NCI-H2029 treated with DMSO at 0.1 percent for 48 hours (cell line): ENCODE results near the gene C10orf62.

Experiments used
- DNase-seq: peaks from one replicate; lab custom pipeline; 2025; lab: John Stamatoyannopoulos, UW

Gene C10orf62

DNA sequence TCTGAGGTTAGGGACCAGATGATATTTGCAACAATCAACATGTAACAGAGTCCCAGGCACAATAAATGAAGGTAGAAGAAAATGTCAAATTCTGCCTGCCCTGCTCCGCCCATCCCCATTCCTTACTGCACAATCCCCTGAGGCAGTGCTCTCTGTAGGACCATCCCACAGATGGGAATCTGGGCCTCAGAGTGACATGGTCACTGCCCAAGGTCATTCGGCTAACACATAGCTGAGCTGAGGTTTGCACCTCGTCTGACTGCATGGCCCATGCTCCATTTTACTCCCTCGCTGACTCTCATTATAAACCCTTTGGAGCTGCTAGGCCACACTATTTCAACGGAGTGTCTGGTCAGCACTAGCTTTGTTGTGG, 4.1 kb upstream of the C10orf62 start:
- no peak for DNase-seq

DNA sequence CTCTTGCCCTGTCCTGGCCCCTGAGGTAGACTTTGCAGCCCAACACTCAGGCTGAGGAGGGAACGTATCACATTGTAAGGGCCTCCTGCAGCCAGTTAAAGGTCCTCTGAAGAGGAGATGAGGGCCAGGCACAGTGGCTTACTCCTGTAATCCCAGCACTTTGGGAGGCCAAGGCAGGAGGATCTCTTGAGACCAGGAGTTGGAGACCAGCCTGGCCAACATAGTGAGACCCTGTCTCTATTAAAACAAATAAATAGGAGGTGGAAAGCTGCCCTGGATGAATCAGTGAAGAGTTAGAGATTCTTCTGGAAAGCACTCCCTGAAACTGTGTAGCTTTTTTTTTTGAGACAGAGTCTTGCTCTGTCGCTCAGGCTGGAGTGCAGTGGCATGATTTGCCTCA, 2.3 kb upstream of the C10orf62 start:
- DNase-seq: no peak

DNA sequence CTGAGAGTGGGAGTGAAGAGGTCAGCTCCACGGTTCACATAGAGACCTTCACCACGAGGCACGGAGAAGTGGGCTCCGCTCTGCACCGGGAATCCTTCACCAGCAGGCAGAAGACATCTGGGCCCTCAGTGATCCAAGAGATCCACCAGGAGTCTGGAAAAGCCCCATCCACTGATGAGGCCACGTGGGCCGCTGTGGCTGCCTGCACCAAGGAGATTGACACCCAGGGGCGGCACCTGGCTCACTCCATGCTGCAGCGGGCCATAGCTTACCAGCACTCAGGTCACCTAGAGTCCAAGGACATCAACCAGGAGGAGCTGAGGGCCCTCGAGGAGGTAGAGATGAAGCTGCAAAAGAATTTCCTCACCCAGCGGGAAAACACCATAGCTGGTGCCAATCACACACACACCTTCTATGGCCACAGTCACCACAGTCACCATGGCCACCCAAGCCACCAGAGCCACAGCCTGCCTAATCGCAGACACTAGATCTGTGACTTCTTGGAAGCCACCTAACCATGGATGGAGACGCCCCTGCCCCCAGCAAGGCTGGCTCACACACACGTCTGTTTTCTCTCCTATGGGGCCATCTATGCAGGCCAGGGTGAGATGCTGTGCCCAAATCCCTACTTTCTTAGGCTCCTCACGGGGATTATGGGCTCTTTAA, 694 bp downstream of the C10orf62 start:
- DNase-seq: no peak

DNA sequence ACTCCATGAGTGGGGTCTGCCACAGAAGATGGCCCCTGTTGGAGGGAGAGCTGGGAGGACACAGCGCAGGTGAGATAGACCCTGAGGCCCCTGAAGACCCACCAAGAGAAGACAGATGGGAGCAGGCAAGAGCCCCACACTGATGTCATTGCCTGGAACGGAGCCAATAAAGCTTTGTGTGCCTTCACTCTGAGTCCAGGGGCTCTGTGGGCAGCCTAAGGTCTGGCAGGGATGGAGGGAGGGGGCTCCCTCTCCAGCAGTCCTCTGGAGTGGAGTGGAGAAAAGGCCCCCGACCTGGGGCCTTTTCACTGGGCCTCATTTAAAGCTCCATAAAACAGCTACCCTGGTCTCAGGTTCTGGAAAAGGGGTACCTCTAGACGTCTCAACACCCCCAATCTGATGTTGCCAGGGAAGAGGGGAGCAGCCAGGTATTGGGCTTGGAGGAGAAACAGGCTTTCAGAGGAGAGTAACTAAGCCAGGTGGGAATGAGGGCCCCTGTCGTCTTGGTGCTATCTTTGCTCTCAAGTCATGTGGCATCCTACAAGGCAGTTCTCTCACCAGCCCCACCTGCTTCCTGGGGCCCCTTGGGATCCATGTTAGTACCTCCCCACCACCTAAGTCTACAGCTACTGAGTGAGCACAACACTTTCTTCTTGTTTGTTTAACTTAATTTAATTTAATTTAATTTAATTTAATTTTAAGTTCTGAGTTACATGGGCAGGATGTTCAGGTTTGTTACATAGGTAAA, 1.4 kb downstream of the C10orf62 start:
- DNase-seq: no peak

DNA sequence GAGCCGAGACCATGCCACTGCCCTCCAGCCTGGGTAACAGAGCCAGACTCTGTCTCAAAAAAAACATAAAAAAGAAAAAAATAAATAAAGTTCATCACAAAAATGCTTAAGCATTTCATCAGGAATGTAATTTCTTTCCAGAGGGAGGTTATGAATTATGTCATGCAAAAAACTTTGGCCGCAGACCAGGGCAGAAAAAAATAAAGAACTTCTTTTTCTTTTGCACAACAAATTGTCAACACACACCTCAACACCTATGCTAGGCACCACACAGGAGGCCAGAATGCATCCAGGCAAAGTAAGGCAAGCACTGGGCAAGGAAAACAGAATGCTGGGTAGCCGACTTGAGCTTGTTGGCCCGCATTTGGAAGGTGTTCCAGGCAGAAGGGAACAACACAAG, 3.9 kb downstream of the C10orf62 start:
- DNase-seq: no peak

DNA sequence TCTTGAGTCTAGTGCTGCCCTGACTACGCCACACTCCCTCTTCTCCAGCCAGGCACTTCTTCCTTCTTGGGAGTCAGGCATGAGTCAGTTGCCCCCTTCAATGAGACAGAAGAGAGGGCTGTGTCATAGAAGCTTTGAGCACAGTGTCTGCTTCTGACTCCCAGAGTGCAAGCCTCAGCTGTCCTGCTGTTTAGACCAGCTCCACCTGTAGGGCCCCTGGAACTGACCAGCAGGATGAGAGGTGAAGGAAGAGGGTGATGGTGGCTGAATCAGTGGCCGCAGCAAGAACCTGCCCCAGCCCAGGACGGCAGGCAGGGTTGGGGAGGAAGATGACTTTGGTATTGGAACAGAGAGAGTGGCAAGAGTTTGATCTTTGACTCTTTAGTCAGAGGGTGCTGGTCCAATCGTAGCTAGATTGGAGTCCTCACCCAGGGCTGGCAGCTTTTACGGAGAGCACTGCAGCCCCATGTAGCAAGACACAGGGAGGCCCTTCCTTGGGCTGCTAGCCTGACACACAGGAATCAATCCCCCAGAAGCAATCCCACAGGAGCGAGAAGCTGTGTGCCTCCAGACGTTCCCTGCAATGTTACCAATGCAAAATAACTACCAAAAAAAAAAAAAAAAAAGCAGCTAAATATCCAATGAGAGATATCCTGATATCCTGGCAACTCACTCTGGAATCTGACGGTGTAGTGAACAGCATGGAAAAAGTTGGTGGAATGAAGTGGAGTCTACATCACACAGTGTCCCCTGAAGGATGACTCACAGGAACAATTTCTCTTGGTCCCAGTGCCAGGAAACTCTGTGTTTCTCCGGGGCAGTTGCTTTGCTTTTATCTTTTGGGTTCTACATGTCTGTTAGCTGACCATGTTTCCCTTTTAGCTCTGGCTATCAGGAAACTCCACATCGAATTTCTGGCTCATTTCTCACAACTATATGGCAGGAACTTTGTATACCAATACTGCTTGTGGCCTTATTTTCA, 6.9 kb downstream of the C10orf62 start:
- no peak for DNase-seq

DNA sequence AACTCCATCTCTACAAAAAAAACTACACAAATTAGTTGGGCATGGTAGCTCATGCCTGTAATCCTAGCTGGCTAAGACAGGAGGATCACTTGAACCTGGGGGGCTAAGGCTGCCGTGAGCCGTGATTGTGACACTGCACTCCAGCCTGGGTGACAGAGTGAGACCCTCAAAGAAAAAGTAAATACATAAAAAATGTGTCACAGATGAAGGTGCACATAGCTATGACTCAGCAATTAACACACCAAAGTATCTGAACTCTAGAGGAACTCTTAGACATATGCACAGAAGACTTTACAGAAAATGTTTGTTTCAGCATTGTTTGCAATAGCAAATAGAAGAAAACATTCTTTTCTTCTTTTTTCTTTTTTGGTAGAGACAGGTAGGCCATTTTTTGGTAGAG, 8.3 kb downstream of the C10orf62 start:
- DNase-seq: no peak

DNA sequence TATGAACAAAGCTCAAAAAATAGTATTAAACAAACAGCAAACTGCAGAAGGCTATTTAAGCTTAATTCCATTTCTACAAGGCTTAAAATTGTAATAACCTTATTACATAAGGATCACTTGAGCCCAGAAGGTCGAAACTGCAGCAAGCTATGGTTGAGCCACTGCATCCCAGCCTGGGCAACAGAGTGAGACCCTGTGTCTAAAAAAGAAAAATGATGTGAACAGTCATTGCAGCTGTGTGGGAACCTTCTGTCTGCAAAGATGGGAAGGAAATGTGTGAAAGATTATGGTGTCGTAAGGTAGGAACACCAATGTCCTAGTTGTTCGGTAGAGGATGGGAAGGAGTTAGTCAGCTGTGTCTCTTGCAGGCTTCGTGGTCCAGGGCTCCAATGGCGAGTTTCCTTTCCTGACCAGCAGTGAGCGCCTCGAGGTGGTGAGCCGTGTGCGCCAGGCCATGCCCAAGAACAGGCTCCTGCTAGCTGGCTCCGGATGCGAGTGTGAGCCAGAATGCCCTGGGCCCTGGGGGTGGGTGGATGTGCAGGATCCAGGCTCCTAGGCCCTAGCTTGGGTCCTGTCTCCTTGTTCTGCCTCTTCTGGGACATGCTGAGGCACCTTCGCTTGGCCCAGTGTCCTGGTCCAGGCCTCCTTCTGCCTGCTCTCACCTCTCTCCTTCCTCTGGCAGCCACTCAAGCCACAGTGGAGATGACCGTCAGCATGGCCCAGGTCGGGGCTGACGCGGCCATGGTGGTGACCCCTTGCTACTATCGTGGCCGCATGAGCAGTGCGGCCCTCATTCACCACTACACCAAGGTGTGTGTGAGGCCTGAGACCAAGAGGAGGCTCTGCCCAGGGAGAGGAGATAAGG, 9.1 kb downstream of the C10orf62 start:
- DNase-seq: no peak

DNA sequence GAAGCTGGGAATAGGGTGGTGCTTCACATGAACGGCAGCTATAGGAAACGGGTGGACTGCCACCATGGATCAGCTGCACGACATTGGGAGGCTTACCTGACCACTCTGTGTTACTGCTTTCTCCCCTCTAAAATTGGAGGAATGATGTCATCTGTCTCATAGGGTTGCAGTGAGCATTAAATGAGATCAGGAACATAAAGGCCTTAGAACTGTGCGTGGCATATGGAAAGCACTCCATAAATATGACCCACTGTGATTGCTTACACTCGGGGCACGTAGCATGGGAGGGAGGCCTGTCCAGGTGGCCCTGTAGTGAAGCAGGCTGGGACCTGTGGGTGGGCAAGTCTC, 9.7 kb downstream of the C10orf62 start:
- DNase-seq: no peak

DNA sequence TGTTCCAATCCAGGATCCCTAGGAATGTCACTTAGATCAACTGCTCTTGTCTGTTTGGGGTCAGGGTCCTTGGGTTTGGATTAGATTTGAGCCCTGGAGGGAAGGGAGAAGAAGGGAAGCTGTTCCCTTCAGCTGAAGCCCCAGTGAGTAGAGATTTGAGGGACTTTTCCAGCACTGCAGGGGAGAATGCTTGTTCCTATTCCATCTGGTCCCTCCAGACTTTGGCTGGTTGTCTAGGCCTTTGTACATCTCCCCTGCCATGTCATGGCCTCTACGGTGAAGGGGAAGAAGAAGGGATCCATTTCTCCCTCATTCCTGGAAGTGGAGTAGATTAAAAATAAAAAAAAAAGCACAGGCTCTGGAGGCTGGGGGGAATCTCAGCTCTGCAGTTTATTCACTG, 11.1 kb downstream of the C10orf62 start:
- DNase-seq: no peak

DNA sequence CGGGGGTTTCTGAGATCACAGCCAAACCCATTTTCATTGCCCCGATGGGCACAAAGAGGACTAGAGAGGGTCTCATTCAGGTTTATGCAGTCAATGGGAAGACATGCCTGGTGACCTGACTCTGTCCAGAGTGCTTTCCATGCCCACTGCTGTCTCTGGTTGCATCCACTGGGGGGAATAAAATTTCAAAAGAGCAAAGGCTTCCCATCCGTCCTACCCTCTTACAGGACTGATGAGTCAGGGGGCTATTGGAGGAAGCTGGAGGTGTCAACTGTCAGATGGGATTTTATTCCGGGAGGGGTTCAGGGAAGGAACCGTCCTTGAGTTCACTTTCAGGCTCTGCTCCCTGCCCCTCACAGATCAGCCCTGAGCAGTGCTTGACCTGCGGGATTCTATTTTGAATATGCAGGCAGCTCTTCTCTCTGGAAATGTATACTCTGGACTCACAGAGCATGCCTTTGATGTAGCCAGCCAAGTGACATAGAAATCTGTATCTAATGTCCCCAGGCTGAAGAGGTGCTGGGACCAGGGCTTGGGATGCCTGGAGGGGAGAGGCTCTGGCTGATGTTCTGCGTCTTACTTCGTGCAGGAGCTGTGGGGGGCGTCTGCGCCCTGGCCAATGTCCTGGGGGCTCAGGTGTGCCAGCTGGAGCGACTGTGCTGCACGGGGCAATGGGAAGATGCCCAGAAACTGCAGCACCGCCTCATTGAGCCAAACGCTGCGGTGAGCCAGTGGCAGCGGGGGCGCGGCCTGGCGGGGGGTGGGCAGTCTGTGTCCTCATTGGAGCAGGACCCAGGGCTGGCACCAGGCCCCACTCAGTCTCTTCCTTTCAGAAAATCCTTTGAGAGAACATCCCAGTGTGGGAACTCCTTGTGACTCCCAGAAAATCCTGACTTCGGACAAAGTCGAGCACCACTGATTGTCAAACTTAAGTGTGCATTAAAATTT, 12.0 kb downstream of the C10orf62 start:
- no peak for DNase-seq

DNA sequence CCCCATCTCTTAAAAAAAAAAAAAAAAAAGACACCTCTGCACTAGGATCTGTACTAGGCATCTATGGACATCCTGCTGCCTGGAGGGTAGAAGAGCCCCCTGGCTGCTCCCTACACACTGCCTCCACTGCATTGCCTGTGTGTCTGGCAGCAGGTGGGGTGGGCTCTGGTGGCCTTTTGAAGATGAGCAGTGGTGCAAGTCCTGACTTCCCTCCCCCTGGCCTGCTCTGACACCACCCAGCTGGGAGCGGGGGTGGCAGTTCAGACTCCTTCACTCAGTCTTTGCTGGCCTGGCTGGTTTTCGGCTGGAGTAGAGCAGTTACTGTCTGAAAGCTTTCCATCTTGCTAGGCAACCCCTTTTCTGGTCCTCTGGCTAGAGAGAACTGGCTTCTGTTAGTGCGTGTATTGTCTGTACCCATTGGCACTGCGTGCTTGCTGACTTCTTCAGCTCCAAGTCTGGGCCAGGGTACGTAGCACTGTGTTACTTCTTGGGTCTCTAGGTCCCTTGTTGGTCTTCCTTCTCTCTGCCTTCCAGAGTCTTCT, 17.6 kb downstream of the C10orf62 start:
- no peak for DNase-seq

DNA sequence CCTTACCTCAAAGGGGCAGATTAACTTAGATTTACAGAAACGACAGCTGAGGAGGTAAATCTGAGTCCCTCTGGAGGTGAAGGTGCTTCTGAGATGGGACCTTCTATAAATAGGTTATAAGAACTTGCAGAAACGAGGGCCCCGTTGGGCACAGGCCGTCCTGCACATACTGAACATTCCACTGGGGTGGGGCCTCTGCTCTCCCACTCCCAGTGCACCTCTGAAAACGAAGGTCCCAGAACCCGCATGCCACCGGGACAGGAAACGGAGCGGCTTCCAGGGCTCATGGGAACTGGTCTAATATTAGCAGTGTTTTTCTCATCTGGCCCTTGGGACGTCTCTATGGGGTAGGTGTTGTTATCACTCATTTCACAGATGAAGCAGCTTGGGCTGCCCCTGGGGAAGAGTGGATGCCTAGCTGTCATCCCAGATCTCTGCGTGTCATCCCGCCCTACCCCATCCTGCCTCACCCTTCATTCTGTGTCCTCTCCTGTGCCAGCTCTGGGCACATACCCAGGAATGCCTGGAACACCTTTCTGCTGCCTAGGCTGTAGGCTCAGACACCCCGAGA, 19.6 kb downstream of the C10orf62 start:
- DNase-seq: no peak

DNA sequence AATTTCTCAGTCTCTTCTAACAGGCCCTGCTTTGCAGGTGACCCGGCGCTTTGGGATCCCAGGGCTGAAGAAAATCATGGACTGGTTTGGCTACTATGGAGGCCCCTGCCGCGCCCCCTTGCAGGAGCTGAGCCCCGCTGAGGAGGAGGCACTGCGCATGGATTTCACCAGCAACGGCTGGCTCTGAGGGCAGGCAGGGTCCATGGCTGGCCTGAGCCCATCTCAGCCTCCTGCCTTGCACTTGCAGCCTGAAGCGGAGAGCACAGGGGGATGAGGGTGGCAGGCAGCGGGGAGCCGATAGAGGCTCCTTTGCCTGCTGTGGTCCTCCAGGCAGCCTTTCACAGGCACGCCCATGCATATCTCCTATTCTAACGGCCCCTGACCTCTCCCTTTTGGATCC, 22.0 kb downstream of the C10orf62 start:
- no peak for DNase-seq

DNA sequence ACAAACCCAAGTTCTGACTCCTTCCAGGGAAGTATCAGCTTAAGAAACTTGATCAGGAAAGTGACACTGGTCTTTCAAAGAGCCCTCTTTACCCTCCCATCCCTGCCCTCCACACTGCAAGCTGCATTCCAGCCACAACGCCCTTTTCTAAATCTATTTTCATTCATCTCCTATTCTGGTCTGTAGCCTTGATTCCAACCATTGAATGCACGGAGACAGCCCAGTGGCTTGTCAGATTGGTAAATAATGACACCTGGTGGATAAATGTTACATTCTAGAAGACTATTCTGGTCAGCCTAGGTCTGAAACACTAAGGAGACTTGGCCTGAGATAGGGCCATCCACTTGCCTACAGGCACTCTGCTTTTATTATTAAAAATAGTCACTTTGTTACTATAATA, 22.9 kb downstream of the C10orf62 start:
- no peak for DNase-seq

DNA sequence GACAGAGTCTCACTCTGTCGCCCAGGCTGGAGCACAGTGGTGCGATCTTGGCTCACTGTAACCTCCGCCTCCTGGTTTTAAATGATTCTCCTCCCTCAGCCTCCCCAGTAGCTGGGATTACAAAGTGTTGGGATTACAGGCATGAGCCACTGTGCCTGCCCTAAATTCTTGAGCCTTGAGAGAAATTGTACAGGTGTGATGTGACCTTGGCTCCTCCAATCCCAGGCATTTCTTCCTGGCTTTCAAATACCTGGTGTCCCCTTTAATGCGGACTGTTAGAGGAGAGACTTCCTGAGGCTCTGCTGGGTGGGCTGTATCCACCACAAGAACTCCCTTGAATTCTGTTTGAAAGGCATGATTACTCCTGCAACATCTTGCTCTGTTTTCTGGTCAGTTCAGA, 28.8 kb downstream of the C10orf62 start:
- no peak for DNase-seq

DNA sequence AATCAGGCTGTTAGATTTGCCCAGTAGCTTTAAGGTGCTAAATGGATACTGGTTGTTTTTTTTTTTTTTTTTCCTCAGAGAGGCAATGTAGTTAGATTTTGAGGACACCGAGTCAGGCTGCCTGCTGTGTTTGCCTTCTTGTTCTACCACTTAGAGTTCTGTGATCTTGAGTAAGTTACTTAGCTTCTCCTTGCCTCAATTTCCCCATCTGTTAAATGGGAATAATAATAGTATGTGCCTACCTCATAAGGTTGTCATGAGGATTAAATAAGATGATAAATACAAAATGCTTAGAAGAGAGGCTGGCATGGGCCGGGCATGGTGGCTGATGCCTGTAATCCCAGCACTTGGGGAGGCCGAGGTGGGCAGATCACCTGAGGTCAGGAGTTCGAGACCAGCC, 29.2 kb downstream of the C10orf62 start:
- DNase-seq: no peak

DNA sequence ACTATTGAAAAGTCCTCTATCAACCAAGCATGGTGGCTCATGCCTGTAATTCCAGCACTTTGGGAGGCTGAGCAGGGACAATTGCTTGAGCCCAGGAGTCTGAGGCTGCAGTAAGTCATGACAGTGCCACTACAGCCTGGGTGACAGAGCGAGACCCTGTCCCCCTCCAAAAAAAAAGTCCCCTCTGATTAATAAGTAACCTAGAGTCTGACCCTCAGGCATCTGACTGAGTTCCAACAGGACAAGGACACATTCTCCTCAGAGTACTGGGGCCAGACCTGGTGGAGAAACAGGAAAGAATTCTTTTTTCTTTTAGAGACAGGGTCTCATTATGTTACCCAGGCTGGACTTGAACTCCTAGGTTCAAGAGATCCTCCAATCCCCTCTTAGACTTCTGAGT, 33.8 kb downstream of the C10orf62 start:
- no peak for DNase-seq

DNA sequence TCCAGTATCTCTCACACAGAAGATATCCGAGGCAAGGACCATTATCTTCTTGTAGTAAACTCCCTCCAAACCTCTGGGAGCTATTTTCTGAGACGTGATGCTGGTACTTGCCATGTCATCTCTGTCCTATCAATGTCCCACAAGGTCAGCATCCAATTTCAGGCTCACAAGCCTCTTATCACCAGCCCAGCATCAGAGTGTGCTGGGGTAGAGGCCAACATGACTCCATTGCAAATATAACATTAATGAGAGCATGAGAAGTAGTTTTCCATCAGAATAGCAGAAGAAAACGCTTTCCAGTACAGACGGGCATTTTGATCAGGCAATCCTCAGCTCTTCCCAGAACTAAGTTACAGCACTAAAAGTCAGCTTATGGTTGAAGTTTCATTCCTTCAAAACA, 38.2 kb downstream of the C10orf62 start:
- no peak for DNase-seq

DNA sequence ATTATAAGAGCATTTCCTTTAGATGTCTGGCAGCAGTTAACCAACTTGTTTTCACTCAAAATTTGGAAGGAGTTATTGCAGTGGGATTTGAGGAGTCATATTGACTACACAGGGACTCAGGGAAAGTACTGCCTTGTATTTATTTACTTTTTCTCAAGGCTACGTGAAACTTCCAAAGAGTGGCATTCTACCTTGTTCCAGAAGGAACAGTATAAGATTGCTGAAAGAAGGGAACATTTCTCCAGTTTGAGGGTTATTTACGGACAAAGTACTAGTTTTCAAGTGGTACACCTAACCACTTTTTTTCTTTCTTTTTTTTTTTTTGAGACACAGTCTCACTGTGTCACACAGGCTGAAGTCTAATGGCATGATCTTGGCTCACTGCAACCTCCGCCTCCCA, 38.7 kb downstream of the C10orf62 start:
- DNase-seq: no peak
